HEK293 (cell line): ENCODE measurements around the gene BAZ2B.

Source experiments
- CTCF ChIA-PET: fragments of 350-600 bp; formaldehyde crosslinking; extraction: SDS; loops from one replicate; lab custom pipeline; 2021; ENCODE audit warnings: antibody characterized with exemption; lab: Yijun Ruan, JAX
- POLR2A ChIA-PET: fragments of 300-600 bp; formaldehyde crosslinking; extraction: SDS; loops from one replicate; lab custom pipeline; 2020; ENCODE audit warnings: antibody characterized with exemption, inconsistent platforms; lab: Yijun Ruan, JAX
- H3K27ac ChIP-seq: fragments of 200-500 bp; sonication (Bioruptor generic); 2 replicates; pipeline ENCODE4 v1.5.1; 2014; ENCODE audit warnings: low read depth, low read length, control low read depth, inconsistent platforms; ENCODE audit errors: extremely low read depth
- H3K36me3 ChIP-seq, 2 experiments: fragments of 200-500 bp in 1 of 2; sonication (Bioruptor generic) in 1 of 2; 1 replicate in 1 of 2; 2 replicates in 1 of 2; pipeline ENCODE4 v1.5.1; 2014 to 2017; ENCODE audit warnings: inconsistent platforms in 2 of 2, low read length in 2 of 2; ENCODE audit not compliant: control insufficient read depth in 2 of 2, insufficient read depth in 1 of 2
- H3K4me1 ChIP-seq: fragments of 200-500 bp; sonication (Bioruptor generic); 2 replicates; pipeline ENCODE4 v1.5.1; 2014; ENCODE audit warnings: mild to moderate bottlenecking, low read length, inconsistent platforms; ENCODE audit not compliant: control insufficient read depth, insufficient read depth
- H3K4me3 ChIP-seq: 2 replicates; pipeline ENCODE4 v1.5.1; 2011; ENCODE audit warnings: low read depth, mild to moderate bottlenecking, control low read depth, low read length, moderate library complexity
- H3K9me3 ChIP-seq: fragments of 200-500 bp; sonication (Bioruptor generic); 2 replicates; pipeline ENCODE4 v1.5.1; 2014; ENCODE audit warnings: low read depth, low read length, inconsistent platforms; ENCODE audit not compliant: control insufficient read depth, insufficient read depth
- KLF16 ChIP-seq: fragments of 450-650 bp; formaldehyde crosslinking; IDR thresholded peaks from 2 replicates; pipeline ENCODE4 v1.5.1; 2017; ENCODE audit warnings: missing biosample characterization, missing genetic modification characterization
- MEIS1 ChIP-seq: sonication (generic); formaldehyde crosslinking; IDR thresholded peaks from 2 replicates; pipeline ENCODE4 v1.8.1; 2022; ENCODE audit warnings: missing genetic modification reagents, mild to moderate bottlenecking, borderline replicate concordance
- PRDM1 ChIP-seq: fragments of 450-650 bp; formaldehyde crosslinking; IDR thresholded peaks from 2 replicates; pipeline ENCODE4; 2016; ENCODE audit warnings: missing biosample characterization, missing genetic modification characterization
- SALL2 ChIP-seq: fragments of 450-650 bp; formaldehyde crosslinking; IDR thresholded peaks from 2 replicates; pipeline ENCODE4 v1.5.0; 2017; ENCODE audit warnings: missing biosample characterization, mild to moderate bottlenecking, missing genetic modification characterization, borderline replicate concordance
- SCRT1 ChIP-seq: fragments of 450-650 bp; formaldehyde crosslinking; IDR thresholded peaks from 2 replicates; pipeline ENCODE4 v1.5.1; 2016; ENCODE audit warnings: missing biosample characterization, missing genetic modification characterization, borderline replicate concordance
- ZBTB21 ChIP-seq: fragments of 450-650 bp; formaldehyde crosslinking; IDR thresholded peaks from 2 replicates; pipeline ENCODE4 v1.5.1; 2017; ENCODE audit warnings: missing biosample characterization, missing genetic modification characterization
- ZBTB7A ChIP-seq: fragments of 450-650 bp; formaldehyde crosslinking; IDR thresholded peaks from 2 replicates; pipeline ENCODE4 v1.5.1; 2016; ENCODE audit warnings: low read depth, missing biosample characterization, missing genetic modification characterization
- ZFP69B ChIP-seq: fragments of 450-650 bp; formaldehyde crosslinking; IDR thresholded peaks from 2 replicates; pipeline ENCODE4 v1.5.1; 2016; ENCODE audit warnings: missing biosample characterization, missing genetic modification characterization
- ZNF169 ChIP-seq: fragments of 450-650 bp; formaldehyde crosslinking; IDR thresholded peaks from 2 replicates; pipeline ENCODE4 v1.5.1; 2016; ENCODE audit warnings: missing biosample characterization, missing genetic modification characterization
- ZNF175 ChIP-seq: fragments of 450-650 bp; formaldehyde crosslinking; IDR thresholded peaks from 2 replicates; pipeline ENCODE4 v1.5.1; 2016; ENCODE audit warnings: missing biosample characterization, missing genetic modification characterization
- ZNF26 ChIP-seq: fragments of 450-650 bp; formaldehyde crosslinking; IDR thresholded peaks from 2 replicates; pipeline ENCODE4 v1.5.1; 2016; ENCODE audit warnings: missing biosample characterization, missing genetic modification characterization
- ZNF501 ChIP-seq: fragments of 450-650 bp; formaldehyde crosslinking; IDR thresholded peaks from 2 replicates; pipeline ENCODE4 v1.5.1; 2016; ENCODE audit warnings: missing biosample characterization, missing genetic modification characterization
- ZNF549 ChIP-seq: fragments of 450-650 bp; IDR thresholded peaks from 2 replicates; pipeline ENCODE4 v1.5.1; 2018; ENCODE audit warnings: missing biosample characterization, missing genetic modification characterization, mild to moderate bottlenecking, inconsistent platforms, moderate library complexity
- ZNF571 ChIP-seq: fragments of 450-650 bp; formaldehyde crosslinking; IDR thresholded peaks from 2 replicates; pipeline ENCODE4 v1.5.0; 2017; ENCODE audit warnings: missing biosample characterization, missing genetic modification characterization
- ZNF660 ChIP-seq: fragments of 450-650 bp; IDR thresholded peaks from 2 replicates; pipeline ENCODE4 v1.5.1; 2018; ENCODE audit warnings: missing biosample characterization, mild to moderate bottlenecking, missing genetic modification characterization
- ZNF701 ChIP-seq: fragments of 450-650 bp; formaldehyde crosslinking; IDR thresholded peaks from 2 replicates; pipeline ENCODE4 v1.5.1; 2016; ENCODE audit warnings: missing biosample characterization, missing genetic modification characterization
- ZNF837 ChIP-seq: fragments of 450-650 bp; formaldehyde crosslinking; IDR thresholded peaks from 2 replicates; pipeline ENCODE4 v1.5.1; 2016; ENCODE audit warnings: missing biosample characterization, missing genetic modification characterization
- ZXDB ChIP-seq: fragments of 450-650 bp; formaldehyde crosslinking; IDR thresholded peaks from 2 replicates; pipeline ENCODE4 v1.5.1; 2016; ENCODE audit warnings: missing biosample characterization, missing genetic modification characterization
- TF ChIP-seq, protein P1 (sequence below): fragments of 450-650 bp; formaldehyde crosslinking; IDR thresholded peaks from 2 replicates; pipeline ENCODE4 v1.5.1; 2016; ENCODE audit warnings: missing biosample characterization, missing genetic modification characterization
- TF ChIP-seq, protein P2 (sequence below): fragments of 450-650 bp; formaldehyde crosslinking; IDR thresholded peaks from 2 replicates; pipeline ENCODE4 v1.5.1; 2016; ENCODE audit warnings: missing biosample characterization, missing genetic modification characterization

Gene BAZ2B

GRCh38 chr2:159513745-159514144, 102.6 kb downstream of the BAZ2B start:
- no peaks in the 10 kb centered on the region for H3K9me3 ChIP-seq
- no peaks in the 10 kb centered on the region for H3K36me3 ChIP-seq
- ChIA-PET CTCF (interaction anchor here (0.6 kb wide), 1 partner anchor 1964 kb away, joined by 4 read pairs; no protein-coding TSS in a partner anchor), POLR2A (no interaction called here)
- TF ChIP-seq ZBTB21 (tag by site-specific recombination) (no peak), ZNF837 (tag by site-specific recombination) (no peak), ZNF501 (tag by site-specific recombination) (no peak), KLF16 (tag by site-specific recombination) (no peak), SCRT1 (tag by site-specific recombination) (no peak), ZNF549 (tag by site-specific recombination) (no peak), MEIS1 (CRISPR knock-in tag) (no peak), ZNF26 (no peak), ZNF175 (tag by site-specific recombination) (no peak)
- TF ChIP-seq, protein P1, sequence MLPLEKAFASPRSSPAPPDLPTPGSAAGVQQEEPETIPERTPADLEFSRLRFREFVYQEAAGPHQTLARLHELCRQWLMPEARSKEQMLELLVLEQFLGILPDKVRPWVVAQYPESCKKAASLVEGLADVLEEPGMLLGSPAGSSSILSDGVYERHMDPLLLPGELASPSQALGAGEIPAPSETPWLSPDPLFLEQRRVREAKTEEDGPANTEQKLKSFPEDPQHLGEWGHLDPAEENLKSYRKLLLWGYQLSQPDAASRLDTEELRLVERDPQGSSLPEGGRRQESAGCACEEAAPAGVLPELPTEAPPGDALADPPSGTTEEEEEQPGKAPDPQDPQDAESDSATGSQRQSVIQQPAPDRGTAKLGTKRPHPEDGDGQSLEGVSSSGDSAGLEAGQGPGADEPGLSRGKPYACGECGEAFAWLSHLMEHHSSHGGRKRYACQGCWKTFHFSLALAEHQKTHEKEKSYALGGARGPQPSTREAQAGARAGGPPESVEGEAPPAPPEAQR (tag by site-specific recombination) = no peak
- H3K27ac ChIP-seq = no peak overlapping the region
- peaks cover 13% of the 10 kb centered on the region for H3K4me1 ChIP-seq
- H3K4me3 ChIP-seq = no peak overlapping the region

- no peaks in the 10 kb centered on the region for H3K4me1 ChIP-seq
- H3K27ac ChIP-seq = no peak overlapping the region
- CTCF ChIA-PET = no interaction called here
- H3K4me3 ChIP-seq = no peak overlapping the region
- TF ChIP-seq ZNF169 (no peak), ZNF837 (tag by site-specific recombination) (no peak), ZNF660 (tag by site-specific recombination) (no peak), ZNF571 (tag by site-specific recombination) (no peak)
- TF ChIP-seq, protein P2, sequence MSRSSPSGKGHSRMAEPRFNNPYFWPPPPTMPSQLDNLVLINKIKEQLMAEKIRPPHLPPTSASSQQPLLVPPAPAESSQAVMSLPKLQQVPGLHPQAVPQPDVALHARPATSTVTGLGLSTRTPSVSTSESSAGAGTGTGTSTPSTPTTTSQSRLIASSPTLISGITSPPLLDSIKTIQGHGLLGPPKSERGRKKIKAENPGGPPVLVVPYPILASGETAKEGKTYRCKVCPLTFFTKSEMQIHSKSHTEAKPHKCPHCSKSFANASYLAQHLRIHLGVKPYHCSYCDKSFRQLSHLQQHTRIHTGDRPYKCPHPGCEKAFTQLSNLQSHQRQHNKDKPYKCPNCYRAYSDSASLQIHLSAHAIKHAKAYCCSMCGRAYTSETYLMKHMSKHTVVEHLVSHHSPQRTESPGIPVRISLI = no peak
- no peaks in the 10 kb centered on the region for H3K36me3 ChIP-seq
- no peaks in the 10 kb centered on the region for H3K9me3 ChIP-seq
- POLR2A ChIA-PET = interaction anchor here (0.6 kb wide), 1 partner anchor 263 kb away, joined by 4 read pairs; no protein-coding TSS in a partner anchor
Measured at GRCh38 chr2:159508140-159508539, 108.2 kb downstream of the BAZ2B start.

DNA sequence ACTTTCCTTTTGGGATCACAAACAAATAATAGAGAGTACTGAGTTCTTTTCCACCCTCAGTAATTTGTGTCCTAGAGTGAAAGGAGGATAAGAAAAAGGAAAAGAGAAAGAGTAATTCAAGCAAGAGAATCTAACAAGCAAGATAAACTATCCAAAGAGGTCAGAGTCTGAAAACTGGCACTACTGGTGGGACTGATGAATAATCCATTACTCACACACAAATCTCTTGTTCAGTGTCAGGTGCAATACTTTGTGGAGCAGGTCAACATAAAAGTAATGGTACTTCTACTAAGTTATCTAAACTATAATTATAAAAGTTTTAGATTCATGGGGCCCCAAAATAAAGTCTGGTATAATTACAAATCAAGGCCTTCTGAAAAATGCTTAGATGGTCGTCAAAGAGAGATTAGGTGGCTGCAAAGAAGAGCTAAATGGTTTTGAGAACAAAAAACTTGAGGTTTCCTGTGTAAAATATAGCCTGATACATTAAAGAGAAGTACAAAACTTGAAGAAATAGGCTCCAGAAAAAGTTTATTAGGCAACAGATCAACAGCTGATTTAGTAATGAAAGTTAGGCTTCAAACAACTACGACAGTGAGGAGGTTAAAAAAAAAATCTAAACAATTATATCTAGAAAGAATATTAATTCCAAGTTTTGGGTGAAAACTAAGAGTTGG, 109.4 kb downstream of the BAZ2B start:
- TF ChIP-seq ZFP69B (tag by site-specific recombination) = no peak
- 0 out of 2 replicates have a peak, but pooled peaks have one; percentile 11 for TF ChIP-seq PRDM1 (tag by site-specific recombination)
- TF ChIP-seq ZBTB7A (tag by site-specific recombination) = no peak
- no peak for TF ChIP-seq ZNF701
- no peak for TF ChIP-seq SALL2 (tag by site-specific recombination)
- TF ChIP-seq ZXDB (tag by site-specific recombination) = no peak
- Histone ChIP-seq H3K9me3 (no peaks in the 10 kb centered on the region; the same call in 1 of the 2 replicates), H3K4me3 (no peak overlapping the region), H3K4me1 (no peaks in the 10 kb centered on the region), H3K36me3 (no peaks in the 10 kb centered on the region), H3K27ac (no peak overlapping the region)
- ChIA-PET POLR2A (no interaction called here), CTCF (interaction anchor here (0.8 kb wide), 1 partner anchor 458 kb away, joined by 4 read pairs; no protein-coding TSS in a partner anchor)
